Measurements from ENCODE around the gene SH3PXD2A. TPM values are rescaled to one million over a fixed set of nuclear protein-coding genes. Genes with fewer than 3 reads are reported as not detected.

SH3PXD2A gene
- total RNA-seq, 1 experiment from 2014 or later: 4.5 TPM

- Histone ChIP-seq H3K14ac (ENCODE audit: insufficient read depth, low read length) (no peak overlapping the region), H3K23me2 (ENCODE audit: insufficient read length, low read depth, low read length, poor library complexity, severe bottlenecking) (no peaks in the 10 kb centered on the region), H2BK120ac (ENCODE audit: low read depth, low read length, poor library complexity, severe bottlenecking) (no peak overlapping the region), H2BK12ac (ENCODE audit: insufficient read length, low read depth, low read length) (no peak overlapping the region), H2AFZ (ENCODE audit: low read length) (no peak overlapping the region), H3K4me2 (ENCODE audit: insufficient read depth, insufficient read length, low read length) (no peak overlapping the region), H3K23ac (ENCODE audit: insufficient read length, low read depth, low read length) (no peak overlapping the region), H4K5ac (ENCODE audit: insufficient read length, low read depth, low read length) (no peak overlapping the region), H3K4me1 (ENCODE audit: insufficient read depth, low read length) (no peaks in the 10 kb centered on the region), H3K4ac (ENCODE audit: low read depth, low read length) (no peak overlapping the region), H4K91ac (ENCODE audit: insufficient read length, low read depth, low read length) (no peak overlapping the region), H3K27ac (ENCODE audit: insufficient read length, low read depth, low read length) (no peak overlapping the region), H3K79me2 (ENCODE audit: insufficient read depth, low read length) (no peaks in the 10 kb centered on the region), H2BK20ac (ENCODE audit: low read depth, low read length, poor library complexity, severe bottlenecking) (no peak overlapping the region), H3K27me3 (ENCODE audit: insufficient read depth, low read length) (no peaks in the 10 kb centered on the region), H2BK15ac (ENCODE audit: low read depth, low read length) (no peak overlapping the region), H3T11ph (ENCODE audit: low read length) (no peak overlapping the region), H4K20me1 (ENCODE audit: control insufficient read depth, insufficient read depth, insufficient read length) (no peaks in the 10 kb centered on the region), H3K9me3 (ENCODE audit: control insufficient read depth, low read depth, low read length) (no peaks in the 10 kb centered on the region), H3K79me1 (ENCODE audit: insufficient read depth, low read depth, low read length, poor library complexity, severe bottlenecking) (no peaks in the 10 kb centered on the region), H3K56ac (ENCODE audit: insufficient read length, low read depth, low read length) (no peak overlapping the region), H3K18ac (ENCODE audit: insufficient read length, low read depth, low read length) (no peak overlapping the region), H4K8ac (replicated peaks; ENCODE audit: insufficient read length, low read depth, low read length) (no peak overlapping the region), H2AK5ac (ENCODE audit: insufficient read length, low read length) (no peak overlapping the region), H3K9ac (ENCODE audit: extremely low read depth, insufficient read length, low read length) (no peak overlapping the region), H2BK5ac (ENCODE audit: insufficient read length, low read length) (no peak overlapping the region)
- Mint-ChIP-seq H3K27ac (no peak overlapping the region; a peak in 1 of 7 replicates), H3K9me3 (no peaks in the 10 kb centered on the region), H3K36me3 (ENCODE audit: insufficient read depth in 1 of 3, low read depth in 3 of 3) (peaks cover 0 to 4% (median 0%) of the 10 kb centered on the region in 3 experiments; a peak in 1 of 7 replicates), H3K4me1 (0 out of 4 replicates have a peak, but pooled peaks cover 0 to 2% of the 10 kb centered on the region in 2 experiments), H3K4me3 (no peak overlapping the region), H3K27me3 (ENCODE audit: low read depth) (no peaks in the 10 kb centered on the region)
- DNase-seq: no peak
- TF ChIP-seq CTCF (conservative IDR thresholded peaks at IDR 0.05): no peak
- 100% methylated on average over 2 of the region's 15 CpGs for WGBS (ENCODE audit: extremely low coverage, insufficient read length, low lambda C conversion rate)
These were observed 234.2 kb downstream of the SH3PXD2A start for GRCh38 chr10:103620891-103621782.

All from H9 (cell line).